Testis (tissue), 3 donors: Measurements from ENCODE around the gene RNF167. TPM values are rescaled to one million over a fixed set of nuclear protein-coding genes. Genes with fewer than 3 reads are reported as not detected.
A peak's percentile ranks its signal among the peaks of the same experiment; 100 is the strongest.

Experiments
- DNase-seq: peaks from one replicate; pipeline ENCODE4 v3.0.0-alpha.2; 2019
- H3K27ac ChIP-seq, 2 donors: fragments of 200-600 bp; sonication (generic); one replicate each; pipeline ENCODE4 v1.5.1; 2019
- H3K27me3 ChIP-seq: fragments of 200-600 bp; sonication (generic); one replicate; pipeline ENCODE4 v1.5.1; 2019
- H3K36me3 ChIP-seq: fragments of 200-600 bp; sonication (generic); one replicate; pipeline ENCODE4 v1.5.1; 2017; ENCODE audit warnings: low read depth; ENCODE audit errors: missing control alignments
- H3K4me1 ChIP-seq: fragments of 200-600 bp; sonication (generic); one replicate; pipeline ENCODE4 v1.5.1; 2019
- H3K4me3 ChIP-seq, 2 donors: fragments of 200-600 bp; sonication (generic); one replicate each; pipeline ENCODE4 v1.5.1; 2017 to 2019
- H3K9me3 ChIP-seq: fragments of 200-600 bp; sonication (generic); one replicate; pipeline ENCODE4 v1.5.1; 2017
- CTCF ChIP-seq, 3 experiments: fragments of 450-650 bp in 2 of 3; fragments of 200-600 bp in 1 of 3; sonication (generic) in 1 of 3; IDR thresholded peaks; one replicate each; pipeline ENCODE4 v1.5.1; 2016 to 2019; ENCODE audit warnings: antibody characterized with exemption in 3 of 3, mild to moderate bottlenecking in 2 of 3, moderate library complexity in 1 of 3
- POLR2A ChIP-seq: fragments of 450-650 bp; IDR thresholded peaks from one replicate; pipeline ENCODE4 v1.6.1; 2017; ENCODE audit warnings: antibody characterized with exemption, mild to moderate bottlenecking, moderate library complexity
- WGBS, 2 donors: methylation state at CpG; one replicate each; pipeline ENCODE4 v1.1.5; 2018; 5-methylcytosine and 5-hydroxymethylcytosine counted together
- intact Hi-C: fragments of 100-400 bp; cut with DNase I; formaldehyde crosslinking; loops from one replicate; pipeline ENCODE4 v1.15.1; 2023; ENCODE audit warnings: low total_unique reads
- polyA plus RNA-seq: library from polyadenylated mRNA; stranded (reverse); fragments of 350-450 nt; fragmentation: Illumina TruSeq; extraction: RNeasy Lipid Tissue Mini Kit (QIAGEN cat#74804); gene quantifications from one replicate; pipeline ENCODE4 v1.2.3, GENCODE V29; 2014; ENCODE audit warnings: low read depth, low replicate concordance; ENCODE audit not compliant: insufficient read depth
- total RNA-seq, 2 donors: library from RNA; depleted of rRNA; stranded (reverse); fragments of >200 nt; gene quantifications; one replicate each; pipeline ENCODE4 v1.2.3, GENCODE V29; 2016

The RNF167 gene
- total and polyA plus RNA-seq, 3 donors from 2014 or later, result 110 to 211 (median 111) TPM

- H3K4me1 ChIP-seq, result peaks cover 20% of the 10 kb centered on the region
- H3K27ac ChIP-seq, result peak overlapping the region; percentile 91 to 92
- DNase-seq, result peak; percentile 56
- no peaks in the 10 kb centered on the region for H3K36me3 ChIP-seq
- H3K4me3 ChIP-seq, result peak overlapping the region; percentile 90 to 99
- no peaks in the 10 kb centered on the region for H3K27me3 ChIP-seq
- no peaks in the 10 kb centered on the region for H3K9me3 ChIP-seq
- intact Hi-C loops, result no loop called here
- TF ChIP-seq CTCF (IDR thresholded peaks at IDR 0.05), result no peak
- no peak for TF ChIP-seq POLR2A
- WGBS, 2 donors, result 0 to 2% methylated on average over 19 to 48 of the region's 56 CpGs
Measured at GRCh38 chr17:4947411-4948165, 7.5 kb downstream of the RNF167 start.

GRCh38 chr17:4948166-4948930 lies 8.3 kb downstream of the RNF167 start, which contains the start of gene PFN1:
TSS of gene PFN1 (minus strand) at chr17:4948530. CDS start at chr17:4948394, 136 bp downstream.
- Histone ChIP-seq H3K36me3 (no peaks in the 10 kb centered on the region), H3K27ac (peak within 1 kb of the TSS; percentile 91 to 92), H3K4me1 (peaks cover 20% of the 10 kb centered on the region), H3K4me3 (peak within 1 kb of the TSS; percentile 90 to 99), H3K9me3 (no peaks in the 10 kb centered on the region), H3K27me3 (no peaks in the 10 kb centered on the region)
- intact Hi-C loops, result no loop called here
- 0% methylated on average over 23 to 28 of the region's 59 CpGs for WGBS, 2 donors
- no peak for TF ChIP-seq CTCF (IDR thresholded peaks at IDR 0.05)
- no peak for TF ChIP-seq POLR2A
- DNase-seq, result peak; percentile 93

- no peaks in the 10 kb centered on the region for H3K36me3 ChIP-seq
- WGBS, 2 donors, result 0 to 1% methylated on average over 19 to 40 of the region's 40 CpGs
- H3K9me3 ChIP-seq, result no peaks in the 10 kb centered on the region
- H3K4me1 ChIP-seq, result peaks cover 20% of the 10 kb centered on the region
- H3K27ac ChIP-seq, result peak overlapping the region; percentile 82 to 91
- H3K27me3 ChIP-seq, result no peaks in the 10 kb centered on the region
- DNase-seq, result peak; percentile 76
- intact Hi-C loops, result no loop called here
- TF ChIP-seq POLR2A, result no peak
- peak overlapping the region; percentile 90 to 99 for H3K4me3 ChIP-seq
Measured at GRCh38 chr17:4948931-4949320, 8.9 kb downstream of the RNF167 start.

DNA sequence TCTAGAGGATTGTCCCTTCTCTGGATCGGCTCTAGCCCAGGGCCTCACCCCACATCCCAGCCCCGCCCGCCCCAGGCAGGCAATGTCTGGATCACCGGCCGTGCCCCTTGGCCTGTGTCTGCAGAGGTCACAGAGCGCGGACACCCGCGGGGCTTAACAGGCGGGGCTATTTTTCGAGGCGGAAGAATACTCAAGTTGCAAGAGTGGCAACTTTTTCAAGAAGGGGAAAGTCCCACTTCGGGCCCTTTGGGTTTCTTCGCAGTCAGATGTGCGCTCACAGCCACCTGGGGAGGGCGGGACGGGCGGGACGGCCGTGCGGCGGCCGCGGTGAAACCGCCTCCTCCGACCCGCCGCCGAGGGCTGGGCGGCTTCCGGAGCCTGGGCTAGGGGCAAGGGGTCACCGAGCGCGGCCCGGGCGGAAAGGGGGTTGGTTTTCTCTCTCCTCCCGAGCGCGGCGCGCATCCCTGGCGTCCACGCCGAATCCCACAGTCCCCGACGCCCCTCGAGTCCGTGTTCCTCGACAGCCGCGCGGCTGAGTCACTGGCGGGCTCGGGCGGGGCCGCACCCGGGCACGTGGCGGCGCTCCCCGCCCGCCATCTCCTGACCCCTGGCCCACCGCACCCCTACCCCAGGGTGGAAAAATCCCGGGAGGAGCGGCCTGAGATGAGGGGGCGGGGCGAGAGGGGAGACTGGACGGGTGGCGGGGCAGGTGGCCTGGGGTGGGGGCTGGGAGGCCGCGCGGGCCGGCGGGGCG lies 9.4 kb downstream of the RNF167 start:
- no peaks in the 10 kb centered on the region for H3K9me3 ChIP-seq
- H3K4me1 ChIP-seq, result peaks cover 20% of the 10 kb centered on the region
- 0 to 2% methylated on average over 10 to 55 of the region's 75 CpGs for WGBS, 2 donors
- H3K36me3 ChIP-seq, result no peaks in the 10 kb centered on the region
- intact Hi-C loops, result no loop called here
- TF ChIP-seq POLR2A, result no peak
- no peak for TF ChIP-seq CTCF (IDR thresholded peaks at IDR 0.05)
- peak; percentile 70 for DNase-seq
- peak overlapping the region; percentile 90 to 99 for H3K4me3 ChIP-seq
- peak overlapping the region; percentile 82 to 91 for H3K27ac ChIP-seq
- no peaks in the 10 kb centered on the region for H3K27me3 ChIP-seq
